H1 (cell line): ENCODE measurements around the gene PLPPR1. TPM values are rescaled to one million over a fixed set of nuclear protein-coding genes. Genes with fewer than 3 reads are reported as not detected.

Experiments used
- EGR1 ChIP-seq: IDR thresholded peaks from 2 replicates; pipeline ENCODE4 v1.6.1; 2011; ENCODE audit warnings: low read depth, low read length, borderline replicate concordance
- polyA plus RNA-seq, 7 experiments: library from polyadenylated mRNA; depleted of rRNA in 3 of 7; stranded (reverse) in 5 of 7; unstranded in 2 of 7; fragments of >200 nt in 5 of 7; fragments of 200-250 nt in 2 of 7; gene quantifications; 1 replicate in 5 of 7; 2 replicates in 1 of 7; 4 replicates in 1 of 7; pipeline versions ENCODE4 v1.2.1 to v1.2.3, GENCODE V29; 2011 to 2013; ENCODE audit warnings: missing spikeins in 2 of 7, mixed read lengths in 2 of 7
- total RNA-seq: library from RNA; stranded (reverse); fragmentation: NEBNext Ultra II Directional; extraction: Animal tissue kit (Norgen Biotek cat#: 25700); gene quantifications from 2 replicates; pipeline ENCODE4 v1.2.1, GENCODE V29; 2021
- TF ChIP-seq, protein P1 (sequence below): IDR thresholded peaks from 2 replicates; pipeline ENCODE4 v1.6.1; 2012; ENCODE audit warnings: low read length, inconsistent platforms

Gene PLPPR1
- total and polyA plus RNA-seq, 2 of the 8 experiments (the other 6 are each of a cell fraction or from before 2014, with no cell fraction given), result 1.4 to 1.8 TPM

DNA sequence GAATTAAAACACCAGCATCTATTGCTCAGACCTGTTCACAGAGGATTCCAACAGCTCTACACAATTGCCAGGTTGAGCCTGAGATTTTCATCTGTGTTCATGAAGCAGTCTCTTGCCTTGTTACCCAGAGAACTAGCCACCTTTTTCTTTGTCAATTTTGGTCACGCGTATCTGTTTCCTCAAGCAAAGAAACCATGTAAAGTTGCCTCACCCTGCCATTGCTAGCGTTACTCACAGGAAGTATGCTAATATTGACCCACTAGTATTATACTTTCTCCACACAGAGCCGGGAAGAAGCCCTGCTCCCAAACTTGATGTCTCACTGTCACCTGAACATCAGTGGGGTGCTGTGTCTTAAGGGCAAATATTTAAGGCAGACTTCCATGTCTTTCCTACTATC is 168.5 kb downstream of the PLPPR1 start (continued):
- TF ChIP-seq, protein P1, sequence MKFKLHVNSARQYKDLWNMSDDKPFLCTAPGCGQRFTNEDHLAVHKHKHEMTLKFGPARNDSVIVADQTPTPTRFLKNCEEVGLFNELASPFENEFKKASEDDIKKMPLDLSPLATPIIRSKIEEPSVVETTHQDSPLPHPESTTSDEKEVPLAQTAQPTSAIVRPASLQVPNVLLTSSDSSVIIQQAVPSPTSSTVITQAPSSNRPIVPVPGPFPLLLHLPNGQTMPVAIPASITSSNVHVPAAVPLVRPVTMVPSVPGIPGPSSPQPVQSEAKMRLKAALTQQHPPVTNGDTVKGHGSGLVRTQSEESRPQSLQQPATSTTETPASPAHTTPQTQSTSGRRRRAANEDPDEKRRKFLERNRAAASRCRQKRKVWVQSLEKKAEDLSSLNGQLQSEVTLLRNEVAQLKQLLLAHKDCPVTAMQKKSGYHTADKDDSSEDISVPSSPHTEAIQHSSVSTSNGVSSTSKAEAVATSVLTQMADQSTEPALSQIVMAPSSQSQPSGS, result no peak
- TF ChIP-seq EGR1, result no peak
- TF ChIP-seq, all 59 proteins: peak for 0
